MM.1S (cell line): ENCODE results near the gene SPINT1.

ENCODE experiments used
- DNase-seq: peaks from one replicate; pipeline ENCODE4 v3.0.0-alpha.2; 2015
- H2AFZ ChIP-seq: fragments of 300-600 bp; sonication (generic); 2 replicates; pipeline ENCODE4 v1.6.0; 2016; ENCODE audit warnings: antibody characterized with exemption, low read length
- H3F3A ChIP-seq: fragments of 300-600 bp; sonication (generic); 2 replicates; pipeline ENCODE4 v1.6.1; 2016; ENCODE audit warnings: mild to moderate bottlenecking, antibody characterized with exemption, low read length, moderate library complexity, mixed read lengths; ENCODE audit not compliant: insufficient read depth
- H3K27ac ChIP-seq: fragments of 300-600 bp; sonication (generic); 2 replicates; pipeline ENCODE4 v1.5.1; 2016; ENCODE audit warnings: mild to moderate bottlenecking, low read length
- H3K27me3 ChIP-seq: fragments of 300-600 bp; sonication (generic); replicated peaks from 2 replicates; pipeline ENCODE4 v1.6.0; 2016; ENCODE audit warnings: low read length; ENCODE audit not compliant: insufficient read depth
- H3K36me3 ChIP-seq: fragments of 300-600 bp; sonication (generic); replicated peaks from 2 replicates; pipeline ENCODE4 v1.6.1; 2016; ENCODE audit warnings: mild to moderate bottlenecking, low read length, mixed read lengths; ENCODE audit not compliant: insufficient read depth
- H3K4me1 ChIP-seq: fragments of 300-600 bp; sonication (generic); 2 replicates; pipeline ENCODE4 v1.6.1; 2016; ENCODE audit warnings: low read length, mixed read lengths
- H3K4me2 ChIP-seq: fragments of 300-600 bp; sonication (generic); 2 replicates; pipeline ENCODE4 v1.6.0; 2016; ENCODE audit warnings: low read depth, low read length
- H3K4me3 ChIP-seq: fragments of 300-600 bp; sonication (generic); 2 replicates; pipeline ENCODE4 v1.5.1; 2016; ENCODE audit warnings: low read length, mixed read lengths
- H3K79me2 ChIP-seq: fragments of 300-600 bp; sonication (generic); 2 replicates; pipeline ENCODE4 v1.6.1; 2016; ENCODE audit warnings: mixed run types, low read length, mixed read lengths
- H3K9ac ChIP-seq: fragments of 300-600 bp; sonication (generic); 2 replicates; pipeline ENCODE4 v1.6.1; 2016; ENCODE audit warnings: low read length, mixed read lengths
- H3K9me2 ChIP-seq: fragments of 300-600 bp; sonication (generic); replicated peaks from 2 replicates; pipeline ENCODE4 v1.6.1; 2016; ENCODE audit warnings: mild to moderate bottlenecking, low read length, mixed read lengths; ENCODE audit not compliant: insufficient read depth
- H3K9me3 ChIP-seq: fragments of 300-600 bp; sonication (generic); replicated peaks from 2 replicates; pipeline ENCODE4 v1.6.1; 2016; ENCODE audit warnings: mild to moderate bottlenecking, low read length, mixed read lengths; ENCODE audit not compliant: insufficient read depth
- H4K20me1 ChIP-seq: fragments of 300-600 bp; sonication (generic); 2 replicates; pipeline ENCODE4 v1.6.1; 2016; ENCODE audit warnings: mild to moderate bottlenecking, low read length, moderate library complexity, mixed read lengths; ENCODE audit not compliant: insufficient read depth
- EZH2 ChIP-seq: fragments of 300-600 bp; sonication (generic); optimal IDR thresholded peaks from 2 replicates; pipeline ENCODE3; 2017; ENCODE audit warnings: low read depth, mild to moderate bottlenecking, antibody characterized with exemption, low read length, mixed read lengths
- EZH2phosphoT487 ChIP-seq: fragments of 300-600 bp; sonication (generic); IDR thresholded peaks from 2 replicates; pipeline ENCODE4 v1.6.1; 2018; ENCODE audit warnings: antibody characterized with exemption, low read length
- TF ChIP-seq, protein P1 (sequence below): fragments of 300-600 bp; sonication (generic); IDR thresholded peaks from 2 replicates; pipeline ENCODE4 v1.5.1; 2016; ENCODE audit warnings: antibody characterized with exemption, low read length, mixed read lengths

The SPINT1 gene

DNA sequence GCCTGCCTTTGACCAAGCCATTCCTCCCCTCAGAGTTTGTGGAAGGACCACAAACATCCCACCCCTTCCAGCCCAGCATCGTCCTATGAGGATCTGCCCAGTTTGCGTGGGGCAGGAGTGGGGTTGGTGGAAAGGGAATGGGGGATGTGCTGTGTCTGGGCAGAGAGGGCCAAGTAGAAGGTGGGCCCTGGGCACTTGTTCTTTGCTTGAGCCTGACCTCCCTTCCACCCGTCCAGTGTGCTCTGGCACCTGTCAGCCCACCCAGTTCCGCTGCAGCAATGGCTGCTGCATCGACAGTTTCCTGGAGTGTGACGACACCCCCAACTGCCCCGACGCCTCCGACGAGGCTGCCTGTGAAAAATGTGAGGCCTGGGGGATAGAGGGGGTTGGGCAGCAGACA, 10.3 kb downstream of the SPINT1 start:
- Histone ChIP-seq H3K36me3 (no peaks in the 10 kb centered on the region), H3K4me2 (no peak overlapping the region), H3K27me3 (no peaks in the 10 kb centered on the region), H3K9ac (no peak overlapping the region), H3F3A (no peaks in the 10 kb centered on the region), H3K9me3 (no peaks in the 10 kb centered on the region), H3K79me2 (peaks cover 16% of the 10 kb centered on the region; the same call in 1 of the 2 replicates), H4K20me1 (no peaks in the 10 kb centered on the region), H3K27ac (no peak overlapping the region), H3K4me1 (no peaks in the 10 kb centered on the region), H3K4me3 (no peak overlapping the region), H3K9me2 (no peaks in the 10 kb centered on the region), H2AFZ (no peak overlapping the region)
- TF ChIP-seq EZH2phosphoT487: no peak
- TF ChIP-seq, protein P1, sequence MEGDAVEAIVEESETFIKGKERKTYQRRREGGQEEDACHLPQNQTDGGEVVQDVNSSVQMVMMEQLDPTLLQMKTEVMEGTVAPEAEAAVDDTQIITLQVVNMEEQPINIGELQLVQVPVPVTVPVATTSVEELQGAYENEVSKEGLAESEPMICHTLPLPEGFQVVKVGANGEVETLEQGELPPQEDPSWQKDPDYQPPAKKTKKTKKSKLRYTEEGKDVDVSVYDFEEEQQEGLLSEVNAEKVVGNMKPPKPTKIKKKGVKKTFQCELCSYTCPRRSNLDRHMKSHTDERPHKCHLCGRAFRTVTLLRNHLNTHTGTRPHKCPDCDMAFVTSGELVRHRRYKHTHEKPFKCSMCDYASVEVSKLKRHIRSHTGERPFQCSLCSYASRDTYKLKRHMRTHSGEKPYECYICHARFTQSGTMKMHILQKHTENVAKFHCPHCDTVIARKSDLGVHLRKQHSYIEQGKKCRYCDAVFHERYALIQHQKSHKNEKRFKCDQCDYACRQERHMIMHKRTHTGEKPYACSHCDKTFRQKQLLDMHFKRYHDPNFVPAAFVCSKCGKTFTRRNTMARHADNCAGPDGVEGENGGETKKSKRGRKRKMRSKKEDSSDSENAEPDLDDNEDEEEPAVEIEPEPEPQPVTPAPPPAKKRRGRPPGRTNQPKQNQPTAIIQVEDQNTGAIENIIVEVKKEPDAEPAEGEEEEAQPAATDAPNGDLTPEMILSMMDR: no peak
- no peak for TF ChIP-seq EZH2
- DNase-seq: no peak

DNA sequence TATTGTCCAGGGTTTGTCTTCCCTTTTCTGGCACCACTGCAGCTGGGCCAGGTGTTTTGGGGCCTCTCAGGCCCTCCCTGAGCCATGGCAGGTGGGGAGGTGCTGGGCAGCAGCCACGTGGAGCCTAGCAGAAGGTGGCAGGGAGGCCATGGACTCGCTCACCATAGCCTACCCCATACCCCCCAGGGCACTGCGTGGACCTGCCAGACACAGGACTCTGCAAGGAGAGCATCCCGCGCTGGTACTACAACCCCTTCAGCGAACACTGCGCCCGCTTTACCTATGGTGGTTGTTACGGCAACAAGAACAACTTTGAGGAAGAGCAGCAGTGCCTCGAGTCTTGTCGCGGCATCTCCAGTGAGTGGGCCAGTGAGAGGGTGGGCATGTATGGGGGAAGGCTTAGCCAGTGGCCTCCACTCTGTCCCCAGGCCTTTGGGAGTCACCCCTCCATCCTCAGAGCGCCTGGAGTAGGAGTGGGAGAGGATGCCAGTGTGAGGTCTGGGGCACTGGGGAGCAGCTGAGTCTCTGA, 11.9 kb downstream of the SPINT1 start:
- Histone ChIP-seq H3K9ac (no peak overlapping the region), H3K4me1 (no peaks in the 10 kb centered on the region), H3K9me3 (no peaks in the 10 kb centered on the region), H4K20me1 (no peaks in the 10 kb centered on the region), H3K4me2 (no peak overlapping the region), H3K79me2 (peaks cover 6% of the 10 kb centered on the region; the same call in 1 of the 2 replicates), H2AFZ (no peak overlapping the region), H3F3A (no peaks in the 10 kb centered on the region), H3K27me3 (no peaks in the 10 kb centered on the region), H3K4me3 (no peak overlapping the region), H3K9me2 (no peaks in the 10 kb centered on the region), H3K36me3 (no peaks in the 10 kb centered on the region), H3K27ac (no peak overlapping the region)
- no peak for DNase-seq
- TF ChIP-seq, protein P1: no peak
- no peak for TF ChIP-seq EZH2phosphoT487
- TF ChIP-seq EZH2: no peak

DNA sequence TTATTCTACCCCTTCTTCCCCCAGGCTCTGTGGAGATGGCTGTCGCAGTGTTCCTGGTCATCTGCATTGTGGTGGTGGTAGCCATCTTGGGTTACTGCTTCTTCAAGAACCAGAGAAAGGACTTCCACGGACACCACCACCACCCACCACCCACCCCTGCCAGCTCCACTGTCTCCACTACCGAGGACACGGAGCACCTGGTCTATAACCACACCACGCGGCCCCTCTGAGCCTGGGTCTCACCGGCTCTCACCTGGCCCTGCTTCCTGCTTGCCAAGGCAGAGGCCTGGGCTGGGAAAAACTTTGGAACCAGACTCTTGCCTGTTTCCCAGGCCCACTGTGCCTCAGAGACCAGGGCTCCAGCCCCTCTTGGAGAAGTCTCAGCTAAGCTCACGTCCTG, 12.9 kb downstream of the SPINT1 start:
- H3K9ac ChIP-seq: no peak overlapping the region
- H4K20me1 ChIP-seq: no peaks in the 10 kb centered on the region
- TF ChIP-seq EZH2 (no peak), EZH2phosphoT487 (no peak)
- TF ChIP-seq, protein P1: no peak
- H3K27me3 ChIP-seq: no peaks in the 10 kb centered on the region
- H3K9me2 ChIP-seq: no peaks in the 10 kb centered on the region
- H3K36me3 ChIP-seq: no peaks in the 10 kb centered on the region
- H3K27ac ChIP-seq: no peak overlapping the region
- no peak overlapping the region for H3K4me2 ChIP-seq
- no peaks in the 10 kb centered on the region for H3K4me1 ChIP-seq
- peaks cover 5% of the 10 kb centered on the region; the same call in 1 of the 2 replicates for H3K79me2 ChIP-seq
- H2AFZ ChIP-seq: no peak overlapping the region
- H3F3A ChIP-seq: no peaks in the 10 kb centered on the region
- no peaks in the 10 kb centered on the region for H3K9me3 ChIP-seq
- no peak overlapping the region for H3K4me3 ChIP-seq
- DNase-seq: no peak
